IMR-90 (cell line): ENCODE results near the gene TSTD2. TPM values are rescaled to one million over a fixed set of nuclear protein-coding genes. Genes with fewer than 3 reads are reported as not detected.

ENCODE experiments used
- ATAC-seq: fragments of 200-7000 bp; cut with Tn5 transposase; 2 replicates; pipeline ENCODE4 v1.9.1; 2020; ENCODE audit warnings: low read depth, mild to moderate bottlenecking, moderate library complexity
- BruUV-seq: library from RNA; stranded (reverse); fragments of 400-500 nt; replicated peaks from 2 replicates; lab custom pipeline; 2021; lab: Mats Ljungman, UMichigan
- CTCF ChIA-PET: fragments of 300-600 bp; formaldehyde crosslinking; extraction: SDS; loops from one replicate; lab custom pipeline; 2021; ENCODE audit warnings: antibody characterized with exemption; lab: Yijun Ruan, JAX
- POLR2A ChIA-PET: fragments of 300-600 bp; sonication (Branson Sonifier 250); formaldehyde crosslinking; loops from one replicate; lab custom pipeline; 2022; ENCODE audit warnings: antibody characterized with exemption; ENCODE audit not compliant: unreplicated experiment; lab: Charles Lee
- DNase-seq: peaks from one replicate; pipeline ENCODE4 v3.0.0; 2013
- H2AFZ ChIP-seq: replicated peaks from 2 replicates; pipeline ENCODE3; 2013; ENCODE audit warnings: low read length, mild to moderate bottlenecking; ENCODE audit not compliant: poor library complexity
- H2AK5ac ChIP-seq: 2 replicates; pipeline ENCODE4 v1.6.1; 2013; ENCODE audit warnings: low read depth, low read length, inconsistent platforms
- H2AK9ac ChIP-seq: replicated peaks from 2 replicates; pipeline ENCODE3; 2013; ENCODE audit warnings: mild to moderate bottlenecking, low read depth, low read length, moderate library complexity; ENCODE audit not compliant: poor library complexity
- H2BK120ac ChIP-seq: 2 replicates; pipeline ENCODE4 v1.6.1; 2013; ENCODE audit warnings: low read depth, low read length, inconsistent platforms
- H2BK15ac ChIP-seq: 3 replicates; pipeline ENCODE4 v1.6.1; 2013; ENCODE audit warnings: low read depth, low read length, inconsistent platforms
- H2BK20ac ChIP-seq: 2 replicates; pipeline ENCODE4 v1.6.1; 2013; ENCODE audit warnings: low read depth, mild to moderate bottlenecking, inconsistent platforms, low read length, moderate library complexity
- H2BK5ac ChIP-seq: 2 replicates; pipeline ENCODE4 v1.6.1; 2013; ENCODE audit warnings: mild to moderate bottlenecking, low read depth, low read length, inconsistent platforms; ENCODE audit not compliant: poor library complexity, severe bottlenecking
- H3K14ac ChIP-seq: replicated peaks from 2 replicates; pipeline ENCODE4 v1.6.1; 2013; ENCODE audit warnings: low read depth, low read length, inconsistent platforms
- H3K18ac ChIP-seq: 2 replicates; pipeline ENCODE4 v1.6.1; 2013; ENCODE audit warnings: low read depth, low read length, control low read depth
- H3K23ac ChIP-seq: 2 replicates; pipeline ENCODE4 v1.6.1; 2013; ENCODE audit warnings: low read depth, low read length, inconsistent platforms
- H3K27ac ChIP-seq: 2 replicates; pipeline ENCODE4 v1.5.1; 2013; ENCODE audit warnings: mild to moderate bottlenecking, control low read depth, low read length; ENCODE audit not compliant: insufficient read depth
- H3K27me3 ChIP-seq: 2 replicates; pipeline ENCODE4 v1.6.1; 2013; ENCODE audit warnings: low read length; ENCODE audit not compliant: control insufficient read depth, insufficient read depth
- H3K36me3 ChIP-seq: 2 replicates; pipeline ENCODE4 v1.6.1; 2013; ENCODE audit warnings: low read length, mixed read lengths; ENCODE audit not compliant: control insufficient read depth, insufficient read depth
- H3K4ac ChIP-seq: 2 replicates; pipeline ENCODE4 v1.6.1; 2013; ENCODE audit warnings: low read depth, low read length, inconsistent platforms
- H3K4me1 ChIP-seq: 2 replicates; pipeline ENCODE4 v1.6.1; 2013; ENCODE audit warnings: low read length, mixed read lengths; ENCODE audit not compliant: control insufficient read depth, insufficient read depth
- H3K4me2 ChIP-seq: 2 replicates; pipeline ENCODE4 v1.6.1; 2013; ENCODE audit warnings: low read depth, mild to moderate bottlenecking, control low read depth, low read length, moderate library complexity
- H3K4me3 ChIP-seq: 2 replicates; pipeline ENCODE4 v1.5.1; 2013; ENCODE audit warnings: low read depth, mild to moderate bottlenecking, control low read depth, low read length, moderate library complexity; ENCODE audit not compliant: insufficient read depth
- H3K56ac ChIP-seq: 2 replicates; pipeline ENCODE4 v1.6.1; 2013; ENCODE audit warnings: low read length, inconsistent platforms; ENCODE audit not compliant: insufficient read depth; ENCODE audit errors: extremely low read depth
- H3K79me1 ChIP-seq, 2 experiments: 2 replicates each; pipeline ENCODE4 v1.6.1; 2013; ENCODE audit warnings: low read length in 2 of 2, inconsistent platforms in 1 of 2, low read depth in 1 of 2
- H3K9ac ChIP-seq: 2 replicates; pipeline ENCODE4 v1.6.1; 2013; ENCODE audit warnings: low read depth, low read length, control low read depth
- H3K9me1 ChIP-seq: 2 replicates; pipeline ENCODE4 v1.6.1; 2013; ENCODE audit warnings: low read length, inconsistent platforms; ENCODE audit not compliant: insufficient read depth
- H3K9me3 ChIP-seq: 2 replicates; pipeline ENCODE4 v1.6.1; 2013; ENCODE audit warnings: low read length; ENCODE audit not compliant: control insufficient read depth, insufficient read depth
- H4K20me1 ChIP-seq: 2 replicates; pipeline ENCODE4 v1.6.1; 2013; ENCODE audit warnings: low read length, inconsistent platforms; ENCODE audit not compliant: insufficient read depth
- H4K5ac ChIP-seq: 2 replicates; pipeline ENCODE4 v1.6.1; 2013; ENCODE audit warnings: mild to moderate bottlenecking, low read depth, low read length, control low read depth
- H4K8ac ChIP-seq, 2 experiments: 2 replicates each; pipeline ENCODE4 v1.6.1; 2013; ENCODE audit warnings: low read depth in 2 of 2, low read length in 2 of 2, control low read depth in 1 of 2, inconsistent platforms in 1 of 2
- H4K91ac ChIP-seq: 2 replicates; pipeline ENCODE4 v1.6.1; 2013; ENCODE audit warnings: low read depth, low read length, inconsistent platforms; ENCODE audit not compliant: insufficient read depth
- CEBPB ChIP-seq: IDR thresholded peaks from 2 replicates; pipeline ENCODE4 v1.6.1; 2012; ENCODE audit warnings: low read depth, low read length, improper control_type of control experiment
- CHD1 ChIP-seq: IDR thresholded peaks from 2 replicates; pipeline ENCODE4 v1.6.1; 2012; ENCODE audit warnings: low read depth, low read length, improper control_type of control experiment
- CTCF ChIP-seq: conservative IDR thresholded peaks from 2 replicates; pipeline ENCODE4 v1.5.1; 2012; ENCODE audit warnings: mild to moderate bottlenecking, low read depth, low read length, improper control_type of control experiment
- ELK1 ChIP-seq: fragments of 150-350 bp; IDR thresholded peaks from 2 replicates; pipeline ENCODE4 v1.6.1; 2016; ENCODE audit warnings: low read depth, mild to moderate bottlenecking, low read length, moderate library complexity, borderline replicate concordance
- MAFK ChIP-seq: IDR thresholded peaks from 2 replicates; pipeline ENCODE4 v1.6.1; 2012; ENCODE audit warnings: low read depth, low read length, improper control_type of control experiment
- MAZ ChIP-seq: IDR thresholded peaks from 2 replicates; pipeline ENCODE4 v1.6.1; 2012; ENCODE audit warnings: low read depth, mild to moderate bottlenecking, low read length, improper control_type of control experiment, moderate library complexity, borderline replicate concordance
- MXI1 ChIP-seq: IDR thresholded peaks from 2 replicates; pipeline ENCODE4 v1.6.1; 2012; ENCODE audit warnings: low read depth, mild to moderate bottlenecking, low read length, moderate library complexity, borderline replicate concordance
- NFE2L2 ChIP-seq: fragments of 150-350 bp; IDR thresholded peaks from 2 replicates; pipeline ENCODE4 v1.6.1; 2016; ENCODE audit warnings: low read depth, mild to moderate bottlenecking, low read length
- RAD21 ChIP-seq: IDR thresholded peaks from 2 replicates; pipeline ENCODE4 v1.6.1; 2012; ENCODE audit warnings: low read length, improper control_type of control experiment
- SMC3 ChIP-seq: fragments of 150-350 bp; IDR thresholded peaks from 2 replicates; pipeline ENCODE4 v1.6.1; 2016; ENCODE audit warnings: low read depth, mild to moderate bottlenecking, antibody characterized with exemption, low read length, moderate library complexity
- WGBS, 2 experiments: methylation state at CpG; one replicate each; pipeline versions ENCODE4 v1.1.5 to v1.1.7; 2013; ENCODE audit warnings: missing lambda C conversion rate in 2 of 2; ENCODE audit not compliant: insufficient read length in 1 of 2; ENCODE audit errors: extremely low coverage in 2 of 2; 5-methylcytosine and 5-hydroxymethylcytosine counted together
- dilution Hi-C: fragments of 300-500 bp; cut with HindIII; formaldehyde crosslinking; loops from one replicate; pipeline ENCODE4 v1.14.3; 2018; ENCODE audit warnings: low sequenced_read_pairs; ENCODE audit not compliant: unreplicated experiment
- in situ Hi-C: fragments of 300-500 bp; cut with MboI; formaldehyde crosslinking; loops from 3 replicates; pipeline ENCODE4 v1.14.3; 2019; ENCODE audit warnings: low sequenced_read_pairs, inconsistent platforms, mixed read lengths
- intact Hi-C: fragments of 100-400 bp; cut with micrococcal nuclease; formaldehyde crosslinking; loops from 2 replicates; pipeline ENCODE4 v1.10.0; 2022
- polyA plus RNA-seq, 3 experiments: library from polyadenylated mRNA; depleted of rRNA; stranded (reverse); fragments of >200 nt; gene quantifications; 2 replicates each; pipeline ENCODE4 v1.2.3, GENCODE V29; 2012; ENCODE audit warnings: low replicate concordance in 1 of 3
- total RNA-seq: library from RNA; depleted of rRNA; stranded (reverse); fragments of >200 nt; gene quantifications from 2 replicates; pipeline ENCODE4 v1.2.3, GENCODE V29; 2012

Gene TSTD2
- total and polyA plus RNA-seq, 2 of the 4 experiments (the other 2 are of a cell fraction): 11.2 to 16.3 TPM

GRCh38 chr9:97598461-97599288, 34.5 kb downstream of the TSTD2 start:
- Histone ChIP-seq H3K4me1 (no peaks in the 10 kb centered on the region; the same call in 1 of the 2 replicates), H2BK15ac (no peak overlapping the region), H3K14ac (no peak overlapping the region), H3K56ac (no peak overlapping the region), H3K23ac (no peak overlapping the region), H2BK5ac (no peak overlapping the region), H3K4me3 (no peak overlapping the region), H3K18ac (no peak overlapping the region), H3K36me3 (peaks cover 21% of the 10 kb centered on the region), H3K4ac (no peak overlapping the region), H3K9ac (no peak overlapping the region), H4K8ac (no peak overlapping the region), H3K27me3 (no peaks in the 10 kb centered on the region), H3K79me1 (no peaks in the 10 kb centered on the region), H4K20me1 (no peaks in the 10 kb centered on the region), H3K27ac (no peak overlapping the region), H2AK9ac (no peak overlapping the region), H4K5ac (no peak overlapping the region), H3K9me3 (no peaks in the 10 kb centered on the region), H2AK5ac (no peak overlapping the region), H2AFZ (peak overlapping the region; percentile 83), H3K9me1 (no peaks in the 10 kb centered on the region; the same call in 1 of the 2 replicates), H2BK120ac (no peak overlapping the region), H2BK20ac (no peak overlapping the region), H3K4me2 (no peak overlapping the region; the same call in 1 of the 2 replicates), H4K91ac (no peak overlapping the region)
- ATAC-seq (peak; percentile 93), DNase-seq (peak; percentile 82)
- dilution Hi-C loops (no loop called here), intact Hi-C loops (loop anchor here (1.0 to 5.0 kb wide), 4 partner anchors 17 to 741 kb away; no protein-coding TSS in a partner anchor), in situ Hi-C loops (no loop called here)
- ChIA-PET CTCF (interaction anchor here (0.6 to 6.6 kb wide), 26 partner anchors 8 to 741 kb away, joined by 3 to 119 read pairs (median 5); partner anchors contain the start of genes NCBP1, TDRD7, TMOD1 and TSTD2), POLR2A (interaction anchor here (0.9 kb wide), 1 partner anchor 130 kb away, joined by 3 read pairs; no protein-coding TSS in a partner anchor)
- 0% methylated on average over 1 of the region's 11 CpGs; no CpG with 5 or more reads in 1 of the 2 experiments for WGBS, 2 experiments
- TF ChIP-seq CEBPB (no peak), NFE2L2 (no peak), CTCF (peak; percentile 85), SMC3 (peak; percentile 95), MXI1 (no peak), CHD1 (no peak), RAD21 (peak; percentile 84), MAFK (no peak), ELK1 (no peak), MAZ (no peak)
- BruUV-seq: no TSS peak
